Measurements from ENCODE around the gene KIF26B. TPM values are rescaled to one million over a fixed set of nuclear protein-coding genes. Genes with fewer than 3 reads are reported as not detected.

The KIF26B gene
- total RNA-seq, 1 donor from 2014 or later = 3.4 TPM

DNA sequence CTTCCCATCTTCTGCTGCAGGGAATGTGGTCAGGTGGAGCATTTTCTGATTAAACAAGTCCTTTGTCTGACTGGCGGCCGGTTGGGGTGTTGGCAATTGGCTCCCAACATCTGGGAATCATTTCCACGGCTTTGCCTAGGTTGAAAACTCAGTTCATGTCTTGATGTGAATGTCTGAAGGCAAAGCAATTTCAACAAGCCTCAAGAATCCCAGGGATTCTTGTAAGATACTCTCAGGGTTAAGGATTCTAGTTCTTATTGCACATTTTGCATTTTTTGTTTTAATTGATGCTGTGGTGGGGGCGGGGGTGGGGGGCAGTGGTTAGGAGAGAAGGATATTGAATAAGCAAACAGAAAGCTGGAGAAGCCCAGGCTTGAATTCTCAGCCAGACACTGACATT lies 273.9 kb downstream of the KIF26B start:
- intact Hi-C loops (cut with DNase I) = no loop called here

DNA sequence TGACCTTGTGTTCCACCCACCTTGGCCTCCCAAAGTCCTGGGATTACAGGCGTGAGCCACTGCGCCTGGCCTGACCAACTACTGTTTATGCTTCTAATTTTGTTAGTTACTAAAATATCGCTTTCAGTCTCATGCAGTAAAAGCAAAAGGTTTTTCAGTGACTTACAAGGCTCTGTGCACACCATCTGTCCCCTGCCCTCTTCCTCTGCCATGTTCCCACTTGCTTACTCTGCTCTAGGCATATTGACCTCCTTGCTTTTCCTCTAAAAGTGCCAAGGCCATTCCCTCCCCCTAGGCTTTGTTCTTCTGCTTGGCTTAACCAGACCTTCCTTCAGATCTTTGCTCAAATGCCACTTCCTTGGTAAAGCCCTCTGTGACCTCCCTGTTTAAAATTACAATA lies 276.9 kb downstream of the KIF26B start:
- TF ChIP-seq, protein P1, sequence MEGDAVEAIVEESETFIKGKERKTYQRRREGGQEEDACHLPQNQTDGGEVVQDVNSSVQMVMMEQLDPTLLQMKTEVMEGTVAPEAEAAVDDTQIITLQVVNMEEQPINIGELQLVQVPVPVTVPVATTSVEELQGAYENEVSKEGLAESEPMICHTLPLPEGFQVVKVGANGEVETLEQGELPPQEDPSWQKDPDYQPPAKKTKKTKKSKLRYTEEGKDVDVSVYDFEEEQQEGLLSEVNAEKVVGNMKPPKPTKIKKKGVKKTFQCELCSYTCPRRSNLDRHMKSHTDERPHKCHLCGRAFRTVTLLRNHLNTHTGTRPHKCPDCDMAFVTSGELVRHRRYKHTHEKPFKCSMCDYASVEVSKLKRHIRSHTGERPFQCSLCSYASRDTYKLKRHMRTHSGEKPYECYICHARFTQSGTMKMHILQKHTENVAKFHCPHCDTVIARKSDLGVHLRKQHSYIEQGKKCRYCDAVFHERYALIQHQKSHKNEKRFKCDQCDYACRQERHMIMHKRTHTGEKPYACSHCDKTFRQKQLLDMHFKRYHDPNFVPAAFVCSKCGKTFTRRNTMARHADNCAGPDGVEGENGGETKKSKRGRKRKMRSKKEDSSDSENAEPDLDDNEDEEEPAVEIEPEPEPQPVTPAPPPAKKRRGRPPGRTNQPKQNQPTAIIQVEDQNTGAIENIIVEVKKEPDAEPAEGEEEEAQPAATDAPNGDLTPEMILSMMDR (IDR thresholded peaks at IDR 0.05) = no peak
- Histone ChIP-seq H3K27me3 (no peaks in the 10 kb centered on the region), H3K4me1 (no peaks in the 10 kb centered on the region), H3K27ac (no peak overlapping the region), H3K9me3 (no peaks in the 10 kb centered on the region), H3K36me3 (no peaks in the 10 kb centered on the region), H3K4me3 (no peak overlapping the region)
- DNase-seq (no peak), ATAC-seq (no peak)
- intact Hi-C loops (cut with DNase I) = no loop called here

More for the DNA sequence above, 273.9 kb downstream of the KIF26B start:
- TF ChIP-seq, protein P1 (IDR thresholded peaks at IDR 0.05) = no peak
- no peak for ATAC-seq
- Histone ChIP-seq H3K4me3 (no peak overlapping the region), H3K9me3 (no peaks in the 10 kb centered on the region), H3K27me3 (no peaks in the 10 kb centered on the region), H3K4me1 (no peaks in the 10 kb centered on the region), H3K27ac (no peak overlapping the region), H3K36me3 (no peaks in the 10 kb centered on the region)
- DNase-seq = no peak

DNA sequence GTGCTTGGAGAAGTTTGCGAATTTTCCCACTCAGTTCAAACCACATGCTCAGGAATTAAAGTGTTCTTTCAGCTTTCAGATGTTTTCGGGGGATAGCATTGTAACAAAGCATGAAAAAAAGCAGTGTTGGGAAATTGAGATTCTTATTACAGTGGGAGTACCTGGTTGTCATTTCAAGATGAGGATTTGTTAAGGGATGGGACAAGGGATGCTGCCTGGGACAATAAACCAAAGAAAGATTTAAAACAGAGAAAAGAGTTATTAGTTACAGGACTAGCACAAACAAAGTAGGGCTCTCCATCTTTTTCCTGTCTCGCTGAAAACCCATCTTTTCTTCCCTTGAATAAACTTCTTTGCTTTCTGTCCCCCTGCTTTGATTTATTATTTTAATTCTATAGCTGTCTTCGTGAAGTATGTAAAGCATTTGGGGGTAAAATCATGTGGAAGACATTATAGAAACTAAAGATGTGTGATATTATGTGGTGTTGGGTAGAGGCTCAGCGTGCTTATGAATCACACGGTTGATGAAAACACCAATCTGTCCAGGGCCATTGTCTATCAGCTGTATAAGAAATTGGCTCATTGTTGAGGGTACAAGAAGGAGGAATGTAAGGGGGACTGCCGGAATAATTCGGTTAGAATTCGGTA lies 277.6 kb downstream of the KIF26B start:
- Histone ChIP-seq H3K27me3 (no peaks in the 10 kb centered on the region), H3K27ac (no peak overlapping the region), H3K4me1 (no peaks in the 10 kb centered on the region), H3K9me3 (no peaks in the 10 kb centered on the region), H3K36me3 (no peaks in the 10 kb centered on the region), H3K4me3 (no peak overlapping the region)
- intact Hi-C loops (cut with DNase I) = no loop called here
- TF ChIP-seq, protein P1 (IDR thresholded peaks at IDR 0.05) = no peak
- ATAC-seq = no peak
- DNase-seq = no peak

DNA sequence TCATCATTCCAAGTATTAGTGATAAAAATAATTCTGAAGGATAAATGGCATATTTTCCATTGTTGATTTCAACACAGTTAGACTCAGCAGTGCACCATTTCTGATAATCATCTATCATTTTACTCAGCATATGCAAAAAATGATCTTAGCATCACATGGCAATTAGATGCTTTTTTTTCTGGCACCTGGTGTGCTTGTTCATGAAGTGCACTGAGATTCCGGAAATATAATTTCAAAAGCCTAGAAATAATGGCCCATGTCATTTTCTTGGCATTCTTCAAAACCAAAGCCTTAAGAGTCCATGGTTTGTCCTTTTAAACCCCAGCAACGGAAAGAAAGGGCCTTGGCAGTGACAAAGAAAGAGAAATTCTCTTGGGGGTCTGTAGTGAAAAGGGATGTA lies 278.8 kb downstream of the KIF26B start:
- DNase-seq (no peak), ATAC-seq (no peak)
- Histone ChIP-seq H3K36me3 (no peaks in the 10 kb centered on the region), H3K27me3 (no peaks in the 10 kb centered on the region), H3K4me1 (no peaks in the 10 kb centered on the region), H3K4me3 (no peak overlapping the region), H3K27ac (no peak overlapping the region), H3K9me3 (no peaks in the 10 kb centered on the region)
- intact Hi-C loops (cut with DNase I) = no loop called here
- TF ChIP-seq, protein P1 (IDR thresholded peaks at IDR 0.05) = no peak

DNA sequence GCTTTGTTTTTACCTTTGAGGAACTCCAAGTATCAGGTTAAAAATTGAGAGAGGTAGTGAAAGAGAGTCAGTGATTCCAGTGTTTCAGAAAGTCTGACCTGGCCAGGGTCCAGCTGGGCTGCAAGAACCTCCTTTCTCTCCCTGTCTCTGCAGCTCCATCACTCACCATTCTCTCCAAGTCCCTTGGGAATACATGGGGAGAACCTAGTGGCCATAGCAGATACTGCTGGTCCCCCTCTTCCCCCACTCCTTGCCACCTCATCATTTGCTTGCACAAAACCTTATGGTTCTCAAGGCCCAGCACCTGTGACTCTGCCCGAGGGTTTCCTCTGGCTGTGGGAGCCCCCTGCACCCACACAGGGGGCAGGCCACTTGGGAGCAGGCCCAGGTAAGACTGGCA lies 279.5 kb downstream of the KIF26B start:
- DNase-seq (no peak), ATAC-seq (no peak)
- no peaks in the 10 kb centered on the region for H3K27me3 ChIP-seq
- TF ChIP-seq, protein P1 (IDR thresholded peaks at IDR 0.05) = no peak
- H3K9me3 ChIP-seq = no peaks in the 10 kb centered on the region
- H3K36me3 ChIP-seq = no peaks in the 10 kb centered on the region
- intact Hi-C loops (cut with DNase I) = no loop called here
- H3K4me3 ChIP-seq = no peak overlapping the region
- H3K27ac ChIP-seq = no peak overlapping the region
- H3K4me1 ChIP-seq = no peaks in the 10 kb centered on the region

DNA sequence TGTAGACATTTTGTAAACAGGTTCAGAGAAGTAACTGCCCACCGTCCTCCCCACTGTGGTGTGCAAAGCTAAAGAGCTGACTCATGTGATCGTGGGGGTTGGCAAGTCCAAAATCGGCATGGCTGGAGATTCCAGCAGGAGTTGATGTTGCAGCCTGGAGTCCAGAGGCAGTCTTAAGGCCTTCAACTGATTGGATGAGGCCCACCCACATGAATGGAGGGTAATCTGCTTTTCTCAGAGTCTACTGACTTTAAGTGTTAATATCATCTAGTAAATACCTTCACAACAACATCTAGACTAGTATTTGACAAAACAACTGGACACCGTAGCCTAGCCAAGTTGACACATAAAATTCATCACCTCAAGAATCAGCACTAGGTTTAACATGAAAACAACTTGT lies 281.6 kb downstream of the KIF26B start:
- no peaks in the 10 kb centered on the region for H3K36me3 ChIP-seq
- H3K4me1 ChIP-seq = no peaks in the 10 kb centered on the region
- no peaks in the 10 kb centered on the region for H3K9me3 ChIP-seq
- ATAC-seq (no peak), DNase-seq (no peak)
- H3K4me3 ChIP-seq = no peak overlapping the region
- no peak overlapping the region for H3K27ac ChIP-seq
- no peaks in the 10 kb centered on the region for H3K27me3 ChIP-seq
- TF ChIP-seq, protein P1 (IDR thresholded peaks at IDR 0.05) = no peak
- intact Hi-C loops (cut with DNase I) = no loop called here

Measured in upper lobe of right lung (tissue), 1 donor.